T-helper 22 cell (primary cell): ENCODE measurements around the gene CLPX.
"Not testable (repeated sequence)": the region's sequence is repeated elsewhere in the genome, so short reads cannot be mapped to it uniquely, and the experiment has no call there.

ENCODE experiments used
- DNase-seq: peaks from one replicate; pipeline ENCODE4 v3.0.0-alpha.2; 2020; ENCODE audit warnings: low read depth

The CLPX gene

DNA sequence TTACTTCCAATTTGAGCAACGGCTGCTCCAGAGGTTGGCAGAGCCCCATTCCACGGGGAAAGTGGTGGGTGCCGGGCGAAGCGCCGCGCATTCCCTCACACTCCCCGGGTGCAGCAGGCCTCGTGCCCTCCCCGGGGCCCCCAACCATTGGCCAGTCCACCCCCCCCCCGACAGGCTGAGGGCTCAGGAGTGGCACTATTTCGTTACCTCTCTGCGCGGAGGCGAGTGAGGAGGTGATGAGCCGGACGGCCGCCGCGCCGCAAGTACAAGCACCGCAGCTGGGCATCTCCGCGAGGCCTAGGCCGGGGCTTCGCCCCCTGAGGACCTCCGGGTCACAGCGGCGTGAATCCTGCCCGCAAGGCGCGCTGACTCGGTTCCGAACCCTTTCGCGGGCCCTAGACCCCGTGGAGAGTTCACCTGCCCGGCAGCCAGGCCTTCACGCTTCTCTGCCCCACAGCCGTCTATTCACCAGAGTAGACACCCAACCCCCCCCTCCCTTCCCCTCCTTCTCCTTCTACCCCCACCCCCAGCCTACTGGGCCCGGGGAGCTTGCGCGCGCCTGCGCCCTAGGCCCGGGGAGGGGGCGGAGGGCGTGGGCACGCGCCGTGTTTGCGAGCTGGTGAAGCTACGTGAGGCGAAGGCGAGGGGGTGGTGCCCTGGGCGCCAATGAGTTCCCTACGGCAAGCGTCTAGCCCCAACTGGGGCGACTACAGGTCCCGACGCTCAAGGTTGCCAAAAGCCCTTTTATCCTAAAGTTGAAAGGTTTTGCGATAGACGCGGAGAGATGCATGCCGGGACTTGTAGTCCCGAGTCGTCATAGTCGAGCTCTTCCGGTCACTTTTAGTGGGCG lies at the start of gene CLPX:
CLPX (minus strand) TSS at position 475 of the 850 bp plus-strand sequence; CDS start at position 286, 189 bp downstream.
- peak; percentile 90 for DNase-seq

DNA sequence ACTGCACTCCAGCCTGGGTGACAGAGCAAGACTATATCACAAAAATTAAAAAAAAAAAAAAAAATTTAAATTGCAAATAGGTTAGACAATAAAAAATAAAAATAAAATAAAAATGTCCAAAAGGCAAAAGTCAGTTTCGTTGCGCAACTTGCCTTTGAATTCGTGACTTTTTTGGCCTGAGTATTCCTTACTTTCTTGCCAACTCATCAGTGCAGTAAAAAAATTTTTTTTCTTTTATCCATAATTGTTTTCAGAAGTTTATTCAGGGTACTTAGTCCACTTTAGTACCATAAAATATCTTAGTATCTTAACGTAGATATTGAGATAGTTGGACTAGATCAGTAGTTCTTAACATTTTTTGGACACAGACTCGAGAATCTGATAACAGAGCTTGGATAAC lies 48.6 kb upstream of the CLPX start:
- no peak for DNase-seq

DNA sequence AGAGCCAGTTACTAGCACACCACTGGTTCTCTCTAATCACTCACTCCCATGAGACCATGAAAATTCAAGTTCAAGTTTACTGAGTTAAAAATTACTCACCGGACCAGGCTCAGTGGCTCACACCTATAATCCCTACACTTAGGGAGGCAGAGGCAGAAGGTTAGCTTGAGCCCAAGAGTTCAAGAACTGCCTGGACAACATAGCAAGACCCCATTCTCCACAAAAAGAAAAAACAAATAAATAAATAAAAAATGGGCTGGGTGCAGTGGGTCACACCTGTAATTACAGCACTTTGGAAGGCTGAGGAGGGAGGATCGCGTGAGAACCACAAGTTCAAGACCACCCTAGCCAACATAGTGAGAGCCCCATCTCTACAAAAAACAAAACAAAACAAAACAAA lies 47.4 kb upstream of the CLPX start:
- DNase-seq = no peak

DNA sequence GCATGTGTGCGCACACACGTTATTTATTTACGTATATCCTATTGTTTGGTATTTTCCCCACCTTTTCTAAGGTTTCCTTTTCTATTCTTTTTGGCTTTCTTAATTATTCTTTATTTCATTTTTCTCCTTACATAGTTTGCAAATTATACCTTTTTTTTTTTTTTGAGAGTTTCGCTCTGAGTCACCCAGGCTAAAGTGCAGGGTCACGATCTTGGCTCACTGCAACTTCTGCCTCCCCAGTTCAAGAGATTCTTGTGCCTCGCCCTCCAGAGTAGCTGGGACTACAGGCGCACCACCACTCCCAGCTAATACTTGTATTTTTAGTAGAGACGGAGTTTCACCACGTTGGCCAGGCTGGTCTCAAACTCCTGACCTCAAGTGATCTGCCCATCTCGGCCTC lies 46.2 kb upstream of the CLPX start:
- DNase-seq = no peak

DNA sequence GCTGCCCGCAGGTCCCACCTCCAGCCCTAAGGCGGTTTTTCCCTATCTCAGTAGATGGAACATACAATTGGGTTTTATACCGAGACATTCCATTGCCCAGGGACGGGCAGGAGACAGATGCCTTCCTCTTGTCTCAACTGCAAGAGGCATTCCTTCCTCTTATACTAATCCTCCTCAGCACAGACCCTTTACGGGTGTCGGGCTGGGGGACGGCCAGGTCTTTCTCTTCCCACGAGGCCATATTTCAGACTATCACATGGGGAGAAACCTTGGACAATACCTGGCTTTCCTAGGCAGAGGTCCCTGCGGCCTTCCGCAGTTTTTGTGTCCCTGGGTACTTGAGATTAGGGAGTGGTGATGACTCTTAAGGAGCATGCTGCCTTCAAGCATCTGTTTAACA lies 41.8 kb upstream of the CLPX start:
- not testable (repeated sequence) for DNase-seq

DNA sequence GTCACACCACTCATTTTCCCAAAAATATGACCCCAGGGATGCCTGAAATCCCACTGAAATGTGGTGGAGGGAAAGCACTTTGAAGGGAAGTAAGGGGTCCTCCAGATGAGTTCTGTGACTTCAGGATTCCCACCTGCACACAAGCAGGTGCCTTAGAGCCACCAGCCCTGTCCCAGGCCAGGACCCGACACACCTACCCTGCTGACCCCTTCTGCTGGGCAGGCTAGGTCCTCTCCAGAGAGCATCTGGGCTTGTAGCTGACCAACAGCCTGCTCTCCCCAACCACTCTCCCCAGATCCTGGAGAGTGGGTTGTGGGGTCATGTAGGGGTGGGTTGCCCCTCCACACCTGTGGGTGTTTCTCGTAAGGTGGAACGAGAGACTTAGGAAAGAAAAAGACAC lies 41.1 kb upstream of the CLPX start:
- no peak for DNase-seq

DNA sequence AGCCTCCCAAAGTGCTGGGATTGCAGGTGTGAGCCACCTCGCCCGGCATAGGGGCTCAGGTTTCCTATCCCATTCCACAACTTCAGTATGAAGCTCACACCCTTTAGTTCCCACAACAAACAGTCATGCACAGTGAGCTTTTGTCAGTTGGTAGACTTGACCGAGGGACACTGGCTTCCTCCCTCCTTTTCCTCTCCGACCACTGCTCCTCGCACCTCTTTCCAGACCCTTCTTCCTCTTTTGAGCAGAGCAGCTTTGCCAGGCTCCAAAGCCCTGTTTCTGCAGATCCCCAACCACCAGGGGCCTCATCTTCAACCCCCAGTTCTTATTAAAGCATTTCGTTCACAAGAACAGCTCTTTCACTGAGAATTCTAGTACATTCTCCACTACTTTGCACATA lies 38.9 kb upstream of the CLPX start:
- no peak for DNase-seq

DNA sequence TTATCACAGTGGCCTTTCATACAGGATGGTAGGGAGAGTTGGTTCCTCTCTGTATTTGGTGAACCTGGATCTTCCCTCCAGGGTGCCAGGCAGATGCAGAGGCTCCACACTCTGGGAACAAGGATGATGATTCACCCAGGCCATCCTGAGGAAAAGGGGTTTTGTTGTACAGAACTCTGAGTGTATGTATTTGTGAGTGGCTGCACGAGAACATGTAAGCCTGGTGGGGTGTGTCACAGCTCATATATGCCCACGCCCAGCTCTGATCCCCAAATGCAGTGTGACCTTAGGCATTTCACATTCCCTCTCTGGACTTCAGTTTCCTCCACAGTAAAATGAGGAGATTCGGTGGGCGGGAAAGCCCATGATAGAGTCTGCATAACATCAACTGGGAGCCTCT lies 37.7 kb upstream of the CLPX start:
- DNase-seq = no peak

DNA sequence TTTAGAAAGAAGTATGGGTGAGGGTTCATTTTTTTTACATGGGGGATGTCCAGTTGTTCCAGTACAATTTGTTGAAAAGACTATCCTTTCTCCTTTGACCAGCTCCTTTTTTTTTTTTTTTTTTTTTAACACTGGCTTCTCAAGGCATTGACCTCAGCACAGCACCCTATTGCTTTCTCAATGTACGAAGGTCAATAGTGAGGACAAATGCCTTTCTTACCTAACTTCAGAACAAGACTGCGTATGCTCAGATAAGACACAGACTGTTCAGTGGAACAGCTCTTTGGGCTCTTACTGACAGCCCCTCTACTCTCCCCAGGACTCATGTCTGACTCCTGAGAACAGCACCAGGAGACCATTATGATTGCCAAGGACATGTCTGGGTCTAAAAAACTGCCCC lies 36.6 kb upstream of the CLPX start:
- no peak for DNase-seq

DNA sequence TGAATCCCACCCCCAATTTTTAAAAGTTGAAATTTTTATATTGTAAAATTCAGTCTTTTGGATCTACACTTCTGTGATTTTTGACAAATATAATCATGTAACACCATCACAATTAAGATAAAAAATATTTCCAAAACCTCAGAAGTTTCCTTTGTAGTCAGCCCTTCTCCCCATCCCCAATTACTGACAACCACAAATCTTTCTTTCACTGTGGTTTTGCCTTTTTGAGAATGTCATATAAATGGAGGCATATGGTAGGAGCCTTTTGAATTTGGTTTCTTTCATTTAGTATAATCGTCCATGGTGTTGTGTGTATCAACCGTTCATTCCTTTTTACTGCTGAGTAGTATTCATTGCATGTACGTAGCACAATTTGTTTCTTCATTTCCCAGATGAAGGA lies 34.0 kb upstream of the CLPX start:
- no peak for DNase-seq

DNA sequence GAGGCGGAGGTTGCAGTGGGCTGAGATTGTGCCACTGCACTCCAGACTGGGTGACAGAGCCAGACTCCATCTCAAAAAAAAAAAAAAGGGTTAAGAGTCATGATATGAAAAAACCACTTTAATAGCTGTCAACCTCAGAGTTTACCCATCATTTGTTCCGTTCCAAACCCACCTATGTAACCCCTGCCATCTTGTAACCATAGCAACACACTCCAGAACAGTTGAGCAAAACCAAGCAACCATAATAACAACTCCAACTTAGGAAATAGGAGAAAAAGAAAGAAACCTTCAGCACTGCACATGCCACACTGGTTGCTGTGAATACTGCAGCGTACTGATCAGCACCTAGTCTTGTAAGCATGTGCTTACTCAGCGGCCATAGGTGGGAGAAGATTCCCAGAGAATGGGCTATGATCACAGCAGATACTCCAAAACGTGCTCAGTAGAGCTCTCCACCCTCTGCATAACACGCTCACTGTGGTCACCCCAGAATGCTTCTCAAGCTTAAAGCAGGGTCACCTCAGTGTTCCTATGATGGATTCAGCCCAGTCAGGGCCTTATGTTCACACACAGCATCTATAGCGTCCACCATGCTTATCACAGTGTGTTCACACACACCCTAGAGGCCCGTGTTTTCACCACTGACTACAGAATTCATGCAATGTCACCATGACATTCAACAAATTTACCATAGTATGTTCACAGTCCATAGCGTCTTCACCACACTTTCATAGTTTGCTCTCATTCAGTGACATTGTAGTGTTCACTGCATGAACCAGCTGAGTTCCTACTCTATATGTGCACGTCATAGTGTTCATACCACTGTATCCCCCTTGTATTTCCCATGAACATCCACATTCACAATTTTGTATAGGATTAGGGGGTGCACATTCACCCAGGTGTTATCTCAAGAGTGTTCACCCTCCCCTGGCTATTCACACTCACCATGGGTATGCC lies 32.7 kb upstream of the CLPX start:
- no peak for DNase-seq

DNA sequence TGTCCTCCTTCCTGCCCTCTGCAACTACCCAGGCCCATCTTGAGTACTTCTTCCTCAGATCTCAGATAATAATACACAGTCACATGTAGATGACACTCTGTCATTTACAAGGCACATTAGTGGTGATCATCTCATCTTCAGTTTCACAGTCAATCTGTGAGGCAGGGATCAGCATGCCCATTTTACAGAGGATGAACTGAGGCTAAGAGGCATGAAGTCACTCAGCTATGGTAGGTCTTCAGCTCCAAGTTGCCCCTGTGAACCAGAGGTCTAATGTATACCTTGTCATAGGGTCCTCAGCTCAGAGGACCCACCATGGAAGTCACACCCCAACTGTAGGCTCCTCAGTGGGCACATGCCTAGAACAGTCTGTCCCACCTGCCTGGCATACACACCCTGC lies 30.4 kb upstream of the CLPX start:
- DNase-seq = no peak

DNA sequence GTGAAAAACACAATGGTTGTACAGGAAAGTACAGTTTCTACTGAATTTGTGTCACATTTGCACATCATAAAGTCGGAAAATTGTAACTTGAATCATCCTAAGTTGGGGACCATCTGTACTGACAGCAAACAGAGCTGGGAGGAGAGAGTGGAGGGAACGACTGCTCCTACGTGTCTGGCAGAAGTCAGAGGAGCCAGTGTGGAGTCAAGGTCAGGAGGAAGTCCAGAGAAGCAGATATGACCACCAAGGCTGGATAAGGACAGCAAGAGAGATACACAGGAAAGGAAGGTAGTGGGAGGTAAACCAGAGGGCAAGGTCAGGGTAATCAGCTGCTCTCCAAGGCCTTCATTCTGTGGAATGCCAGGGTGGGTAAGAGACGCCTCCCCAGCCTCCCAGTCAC lies 28.9 kb upstream of the CLPX start:
- DNase-seq = no peak

DNA sequence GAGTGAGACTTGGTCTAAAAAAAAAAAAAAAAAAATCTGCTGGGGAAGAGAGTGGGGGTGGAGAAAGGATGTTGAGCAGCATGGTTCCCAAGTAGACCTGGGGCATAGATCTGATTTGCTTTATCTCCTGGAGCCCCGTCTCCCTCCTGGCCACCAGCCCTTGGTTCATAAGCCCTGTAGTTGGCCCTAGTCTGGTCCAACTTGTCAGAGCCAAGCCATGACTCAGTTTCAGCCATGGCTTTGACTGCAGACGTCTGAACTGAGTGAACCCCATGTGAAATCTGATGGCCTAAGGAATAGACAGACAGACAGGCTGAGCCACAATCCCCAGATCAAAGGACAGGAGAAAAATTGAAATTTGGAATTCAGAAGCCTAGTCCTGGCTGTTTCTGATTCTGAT lies 28.1 kb upstream of the CLPX start:
- DNase-seq = no peak

DNA sequence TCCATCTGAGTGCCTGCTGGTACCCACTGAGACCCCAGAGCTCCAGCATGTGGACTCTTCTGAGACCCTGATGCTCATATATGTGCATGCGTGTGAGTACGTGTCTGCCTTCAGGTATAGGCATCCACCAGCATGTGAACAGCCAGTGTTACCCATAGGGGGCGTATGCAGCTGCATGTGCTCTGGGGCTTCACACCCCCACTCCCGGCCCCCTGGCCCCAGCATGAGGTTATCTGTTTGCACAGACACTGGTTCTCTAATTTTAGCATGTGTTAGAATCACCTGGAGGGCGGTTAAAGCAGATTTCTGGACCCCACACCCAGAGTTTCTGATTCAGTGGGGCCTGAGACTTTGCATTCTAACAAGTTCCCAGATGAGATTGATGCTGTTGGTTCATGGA lies 27.0 kb upstream of the CLPX start:
- DNase-seq = no peak

DNA sequence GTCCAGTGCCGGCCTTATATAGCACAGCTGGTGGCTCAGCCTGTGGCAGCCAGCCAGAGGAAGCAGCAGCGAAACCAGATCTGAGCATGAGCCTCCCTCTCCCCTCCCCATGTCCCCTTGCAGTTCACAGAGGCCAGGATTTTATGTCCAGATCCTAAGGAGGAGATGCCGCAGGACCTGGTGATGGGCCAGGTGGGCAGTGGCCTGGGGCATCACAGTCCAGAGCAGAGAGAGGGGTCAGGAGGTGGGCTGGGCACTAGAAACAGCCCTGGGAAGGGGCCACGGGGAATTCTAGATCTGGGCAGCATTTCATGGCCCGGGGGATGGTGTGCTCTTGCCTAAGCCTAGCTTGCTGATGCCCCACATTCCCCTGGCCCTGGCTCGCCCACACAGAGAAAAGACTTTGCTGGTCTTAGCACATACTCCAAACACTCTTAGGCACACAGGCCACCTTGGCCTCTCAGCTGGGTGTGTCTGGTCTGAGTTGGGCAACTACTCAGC lies 26.4 kb upstream of the CLPX start:
- DNase-seq = no peak

DNA sequence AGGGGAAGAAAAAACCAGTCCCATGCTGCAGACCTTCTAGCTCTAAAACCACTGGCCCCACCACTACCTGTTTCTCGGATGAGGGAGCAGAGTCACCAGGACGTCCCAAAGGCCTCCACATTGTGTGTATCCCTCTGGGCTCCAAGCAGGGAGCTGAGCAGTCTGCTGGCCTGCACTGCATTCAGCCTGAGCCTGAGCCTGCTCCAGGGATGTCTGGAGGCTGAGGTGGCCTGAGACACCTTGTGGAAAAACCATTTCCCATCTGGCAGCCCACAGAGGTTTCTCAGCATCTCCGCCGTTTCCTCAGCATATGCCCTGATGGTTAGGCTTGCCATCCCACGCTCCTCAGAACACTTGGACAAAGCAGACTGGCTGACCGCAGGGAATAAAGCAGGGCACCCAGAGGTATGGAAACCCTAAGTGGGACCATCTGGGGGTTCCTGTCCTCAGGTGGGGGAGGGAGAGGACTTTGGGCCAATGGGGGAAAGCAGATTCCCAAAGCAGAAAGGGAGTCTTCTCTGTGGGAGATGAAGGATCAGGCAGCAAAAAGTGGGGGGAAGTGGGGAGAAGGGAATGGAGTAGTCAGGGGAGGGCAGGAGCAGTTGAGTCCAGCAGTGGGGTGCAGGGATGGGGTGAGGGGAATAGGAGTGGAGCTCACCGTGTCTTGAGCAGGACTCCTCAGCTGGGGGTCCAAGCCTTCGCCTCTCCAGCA lies 25.8 kb upstream of the CLPX start, which contains the start of gene CILP:
CILP (minus strand) TSS at position 704 of the 712 bp plus-strand sequence. CDS start 1,718 bp downstream, outside the sequence.
- DNase-seq = no peak

DNA sequence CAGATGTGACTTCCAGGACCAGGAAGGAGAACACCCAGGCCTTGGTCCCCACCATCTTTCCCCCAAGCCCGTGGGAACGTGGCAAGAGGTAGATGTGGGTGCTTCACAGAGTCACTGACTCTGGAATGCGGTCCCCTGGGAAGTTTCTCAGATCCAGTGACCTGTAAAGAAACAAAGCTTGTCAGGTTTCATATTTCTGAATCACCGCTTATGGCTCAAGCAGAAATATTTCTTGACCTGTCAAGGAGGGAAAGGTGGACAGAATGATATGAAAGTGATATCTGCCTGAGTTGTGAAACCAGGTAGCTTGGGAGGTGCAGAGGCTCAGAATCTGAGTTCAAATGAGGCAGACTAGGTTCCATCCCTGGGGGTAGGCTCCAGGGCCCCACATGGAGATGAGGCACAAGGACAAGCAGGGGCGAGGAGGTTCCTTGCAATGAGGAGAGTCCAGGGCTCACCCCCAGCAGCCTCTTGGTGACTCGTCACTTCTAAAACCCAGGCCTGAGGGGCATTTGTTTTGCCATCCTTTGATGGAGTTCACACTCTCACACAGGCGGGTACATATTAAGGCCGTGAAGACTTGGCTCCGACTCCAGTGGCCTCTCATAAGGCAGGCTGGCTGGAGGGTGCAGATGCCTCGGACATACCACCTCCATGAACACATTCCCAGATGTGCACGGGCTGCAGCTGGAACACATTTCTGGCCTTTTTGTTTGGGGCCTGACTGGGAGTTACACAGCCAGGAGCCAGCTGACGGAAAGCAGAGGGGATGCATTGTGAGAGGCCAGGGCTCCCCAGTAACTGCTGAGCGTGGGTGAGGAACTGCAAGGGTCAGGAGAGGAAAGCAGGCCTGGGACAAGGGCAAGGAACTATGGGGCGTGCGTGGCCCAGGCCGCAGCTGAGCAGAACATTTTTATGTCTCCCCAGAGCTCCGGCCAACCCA lies 24.8 kb upstream of the CLPX start:
- DNase-seq = no peak

DNA sequence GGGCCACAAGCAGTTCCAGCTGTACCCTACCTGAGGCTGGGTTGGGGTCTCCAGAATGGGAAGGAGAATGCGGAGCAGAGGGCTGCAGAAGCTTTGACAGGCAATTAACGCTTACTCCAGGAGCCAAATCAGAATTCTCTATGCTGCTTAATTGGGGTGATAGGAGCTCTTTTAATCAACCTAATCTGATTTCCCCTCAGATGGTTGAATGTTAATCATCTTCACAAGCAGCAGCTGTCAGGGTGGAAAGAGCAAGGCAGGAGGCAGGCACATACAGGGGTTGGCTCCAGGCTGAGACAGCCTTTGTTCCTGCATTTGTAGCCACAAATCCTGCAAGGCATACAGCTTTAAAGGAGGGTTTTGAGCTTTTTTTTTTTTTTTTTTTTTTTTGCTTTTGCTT lies 23.5 kb upstream of the CLPX start:
- no peak for DNase-seq

DNA sequence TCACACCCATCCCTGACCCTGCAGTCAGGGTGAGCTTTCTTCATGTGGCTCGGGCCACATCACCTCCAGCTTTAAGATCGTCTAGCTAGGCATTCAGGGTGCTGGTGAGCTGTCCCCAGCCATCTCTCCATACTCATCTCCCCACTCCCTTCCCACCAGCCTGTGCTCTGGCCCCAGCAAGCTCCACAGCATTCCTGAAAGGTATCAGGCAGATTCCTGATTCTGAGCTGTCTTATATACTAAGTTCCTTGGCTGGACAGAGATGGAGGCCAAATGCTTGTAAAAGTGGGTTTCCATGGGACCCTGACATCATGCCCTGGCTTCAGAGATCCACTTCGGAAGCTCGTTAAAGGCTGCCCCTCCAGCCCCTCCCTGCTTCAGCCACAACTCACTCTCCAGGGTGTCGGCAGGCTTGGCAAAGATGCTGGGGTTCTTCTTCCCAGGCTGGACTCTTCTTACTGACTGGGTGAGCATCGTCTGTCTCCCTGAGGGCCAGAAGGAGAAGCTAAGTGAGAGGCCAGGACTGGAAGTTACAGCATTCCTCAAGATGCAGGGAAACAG lies 22.2 kb upstream of the CLPX start:
- DNase-seq = no peak

DNA sequence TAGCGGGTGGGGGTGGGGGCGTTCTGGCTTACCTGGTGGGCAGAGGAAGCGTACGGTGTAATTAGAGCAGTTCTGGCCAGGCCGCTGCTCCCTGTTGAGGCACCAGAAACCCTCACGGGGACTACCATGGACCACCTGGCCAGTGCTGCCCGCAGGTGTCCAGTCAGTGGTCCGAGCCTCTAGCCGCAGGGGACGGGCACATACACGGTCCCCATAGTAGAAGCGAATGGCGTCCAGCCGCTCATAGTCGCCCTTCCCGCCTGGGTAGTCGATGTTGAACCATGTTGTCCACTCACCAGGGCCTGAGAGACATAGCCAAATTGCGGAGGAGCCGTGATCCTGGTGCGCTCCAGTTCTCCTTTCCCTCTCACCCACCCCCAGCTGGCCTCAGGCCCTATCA lies 21.6 kb upstream of the CLPX start:
- no peak for DNase-seq
